Right lobe of liver (tissue), 6 donors: Measurements from ENCODE around the gene FANCG. TPM values are rescaled to one million over a fixed set of nuclear protein-coding genes. Genes with fewer than 3 reads are reported as not detected.

ENCODE experiments used
- ATAC-seq, 4 donors: fragments of 200-7000 bp; cut with Tn5 transposase; one replicate each; pipeline ENCODE4 v1.9.1; 2020; ENCODE audit warnings: mild to moderate bottlenecking in 4 of 4, moderate library complexity in 4 of 4
- DNase-seq, 3 donors: peaks; one replicate each; pipeline ENCODE4 v3.0.0-alpha.2; 2020
- H3K27ac ChIP-seq, 3 donors: fragments of 200-600 bp; one replicate each; pipeline ENCODE4 v1.8.0; 2022
- H3K27me3 ChIP-seq, 2 donors: fragments of 200-600 bp; one replicate each; pipeline ENCODE4 v1.8.0; 2022
- H3K36me3 ChIP-seq, 4 donors: fragments of 200-600 bp; sonication (generic) in 1 of 4; one replicate each; pipeline versions ENCODE4 v1.5.1 to v1.8.0; 2017 to 2022; ENCODE audit warnings: control low read depth in 1 of 4
- H3K4me1 ChIP-seq, 4 donors: fragments of 200-600 bp; sonication (generic) in 1 of 4; one replicate each; pipeline versions ENCODE4 v1.5.1 to v1.8.0; 2017 to 2022; ENCODE audit warnings: control low read depth in 1 of 4
- H3K4me3 ChIP-seq, 3 donors: fragments of 200-600 bp; one replicate each; pipeline ENCODE4 v1.8.0; 2022
- H3K9me3 ChIP-seq, 4 donors: fragments of 200-600 bp; sonication (generic) in 1 of 4; one replicate each; pipeline versions ENCODE4 v1.5.1 to v1.8.0; 2017 to 2022; ENCODE audit warnings: control low read depth in 1 of 4
- CTCF ChIP-seq, 4 donors: fragments of 200-600 bp in 3 of 4; fragments of 450-650 bp in 1 of 4; IDR thresholded peaks; one replicate each; pipeline versions ENCODE4 v1.5.1 to v1.8.0; 2016 to 2022; ENCODE audit warnings: antibody characterized with exemption in 4 of 4, mild to moderate bottlenecking in 2 of 4
- POLR2A ChIP-seq: fragments of 450-650 bp; IDR thresholded peaks from one replicate; pipeline ENCODE4 v1.6.1; 2017; ENCODE audit warnings: antibody characterized with exemption, mild to moderate bottlenecking
- WGBS: methylation state at CpG from one replicate; pipeline ENCODE4 v1.1.6; 2018; ENCODE audit warnings: low coverage, low lambda C conversion rate; ENCODE audit not compliant: insufficient coverage; ENCODE audit errors: missing lambda C conversion rate; 5-methylcytosine and 5-hydroxymethylcytosine counted together
- intact Hi-C, 2 donors: fragments of 100-400 bp; cut with DNase I; formaldehyde crosslinking; loops; one replicate each; pipeline versions ENCODE4 v1.11.2 to v1.14.1; 2022
- total RNA-seq, 6 experiments: library from RNA; depleted of rRNA in 2 of 6; stranded (reverse); fragments of >200 nt in 2 of 6; fragmentation: NEBNext Ultra II Directional in 3 of 6; extraction: Animal tissue kit (Norgen Biotek cat#: 25700) in 3 of 6; gene quantifications; one replicate each; pipeline versions ENCODE4 v1.1.0 to v1.2.4, GENCODE V29; 2016 to 2023
- donor health status: DM: no; HTN: yes; CAD: no.
- donor health status: DM: no; HTN: no; CAD: no.
- donor health status: DM: no; HTN: no; CAD: no.
- donor health status: DM: no; HTN: yes; CAD: no.
- donor health status: DM: no; HTN: yes; CAD: no.

Gene FANCG
- total RNA-seq, 6 experiments from 2014 or later: 2.9 to 7.1 (median 4.2) TPM

GRCh38 chr9:35044071-35044470 lies 35.7 kb downstream of the FANCG start:
- H3K27me3 ChIP-seq: no peaks in the 10 kb centered on the region
- intact Hi-C loops: no loop called here
- 94% methylated on average over 2 of the region's 3 CpGs for WGBS

GRCh38 chr9:35042891-35043545 lies 36.7 kb downstream of the FANCG start:
- WGBS: 94% methylated on average over 2 of the region's 6 CpGs
- Histone ChIP-seq H3K36me3 (no peaks in the 10 kb centered on the region), H3K27ac (peak overlapping the region in 1 of 3 donors; percentile 1), H3K4me3 (no peak overlapping the region), H3K9me3 (no peaks in the 10 kb centered on the region), H3K27me3 (no peaks in the 10 kb centered on the region), H3K4me1 (peaks cover 0 to 5% (median 0%) of the 10 kb centered on the region in 4 donors)
- DNase-seq: no peak
- ATAC-seq: peak in 2 of 4 donors; percentile 5 to 8
- TF ChIP-seq POLR2A (no peak), CTCF (IDR thresholded peaks at IDR 0.05) (no peak)
- intact Hi-C loops: no loop called here

More at GRCh38 chr9:35044071-35044470, 35.7 kb downstream of the FANCG start:
- DNase-seq (no peak), ATAC-seq (no peak)
- Histone ChIP-seq H3K4me3 (no peak overlapping the region), H3K4me1 (peaks cover 0 to 5% (median 0%) of the 10 kb centered on the region in 4 donors), H3K36me3 (peaks cover 0 to 8% (median 0%) of the 10 kb centered on the region in 4 donors), H3K9me3 (no peaks in the 10 kb centered on the region), H3K27ac (no peak overlapping the region)
- no peak for TF ChIP-seq POLR2A
- no peak for TF ChIP-seq CTCF (IDR thresholded peaks at IDR 0.05)

- Histone ChIP-seq H3K27me3 (no peaks in the 10 kb centered on the region), H3K4me1 (peaks cover 0 to 5% (median 0%) of the 10 kb centered on the region in 4 donors), H3K4me3 (no peak overlapping the region), H3K36me3 (no peaks in the 10 kb centered on the region), H3K27ac (peak overlapping the region in 1 of 3 donors; percentile 1), H3K9me3 (no peaks in the 10 kb centered on the region)
- DNase-seq (no peak), ATAC-seq (peak; percentile 57 to 87 (median 74))
- WGBS: 26% methylated on average over 2 of the region's 3 CpGs
- intact Hi-C loops: no loop called here
- TF ChIP-seq CTCF (IDR thresholded peaks at IDR 0.05) (no peak), POLR2A (no peak)
Measured at GRCh38 chr9:35042081-35042604, 37.6 kb downstream of the FANCG start.

GRCh38 chr9:35035851-35036701 lies 43.7 kb downstream of the FANCG start:
- intact Hi-C loops: no loop called here
- TF ChIP-seq CTCF (IDR thresholded peaks at IDR 0.05) (no peak), POLR2A (no peak)
- WGBS: 75% methylated on average over 29 of the region's 48 CpGs
- Histone ChIP-seq H3K9me3 (no peaks in the 10 kb centered on the region), H3K4me1 (no peaks in the 10 kb centered on the region), H3K27ac (no peak overlapping the region), H3K27me3 (no peaks in the 10 kb centered on the region), H3K4me3 (no peak overlapping the region), H3K36me3 (peaks cover 0 to 5% (median 0%) of the 10 kb centered on the region in 4 donors)
- ATAC-seq (peak; percentile 50 to 75 (median 64)), DNase-seq (peak in 1 of 3 donors; percentile 38)
